Liver (tissue), 9 donors: Measurements from ENCODE around the gene BFSP2. TPM values are rescaled to one million over a fixed set of nuclear protein-coding genes. Genes with fewer than 3 reads are reported as not detected.

Source experiments
- DNase-seq: peaks from one replicate; pipeline ENCODE4 v3.0.0-alpha.2; 2017; ENCODE audit warnings: low spot score
- H3K27ac ChIP-seq, 2 donors: one replicate each; pipeline ENCODE4 v1.7.0; 2013; ENCODE audit warnings: inconsistent platforms in 2 of 2, low read length in 2 of 2, control low read depth in 1 of 2, low read depth in 1 of 2, mild to moderate bottlenecking in 1 of 2
- H3K27me3 ChIP-seq, 4 donors: one replicate each; pipeline versions ENCODE4 v1.6.1 to v1.7.0; 2013; ENCODE audit warnings: low read length in 3 of 4, inconsistent platforms in 1 of 4, mild to moderate bottlenecking in 1 of 4, moderate library complexity in 1 of 4; ENCODE audit not compliant: control insufficient read depth in 4 of 4, insufficient read depth in 4 of 4
- H3K36me3 ChIP-seq, 4 donors: one replicate each; pipeline versions ENCODE4 v1.6.1 to v1.7.0; 2013; ENCODE audit warnings: low read length in 3 of 4, mild to moderate bottlenecking in 3 of 4, low read depth in 1 of 4, moderate library complexity in 1 of 4; ENCODE audit not compliant: control insufficient read depth in 4 of 4, insufficient read depth in 3 of 4
- H3K4me1 ChIP-seq, 4 donors: one replicate each; pipeline versions ENCODE4 v1.6.1 to v1.7.0; 2013; ENCODE audit warnings: low read length in 3 of 4, mild to moderate bottlenecking in 3 of 4, moderate library complexity in 1 of 4; ENCODE audit not compliant: control insufficient read depth in 4 of 4, insufficient read depth in 4 of 4
- H3K4me3 ChIP-seq, 3 donors: one replicate each; pipeline versions ENCODE4 v1.6.1 to v1.7.0; 2013; ENCODE audit warnings: low read length in 3 of 3, control low read depth in 1 of 3, low read depth in 1 of 3, mild to moderate bottlenecking in 1 of 3
- H3K9ac ChIP-seq, 2 donors: one replicate each; pipeline ENCODE4 v1.7.0; 2013; ENCODE audit warnings: low read length in 2 of 2, mild to moderate bottlenecking in 2 of 2, moderate library complexity in 2 of 2, control low read depth in 1 of 2, low read depth in 1 of 2
- H3K9me3 ChIP-seq, 4 donors: one replicate each; pipeline versions ENCODE4 v1.6.1 to v1.7.0; 2013; ENCODE audit warnings: low read length in 3 of 4; ENCODE audit not compliant: control insufficient read depth in 4 of 4
- EGR1 ChIP-seq, 2 donors: IDR thresholded peaks; 2 replicates each; pipeline ENCODE4 v1.6.1; 2016 to 2018; ENCODE audit warnings: antibody characterized with exemption in 2 of 2, low read depth in 2 of 2
- FOXA1 ChIP-seq: IDR thresholded peaks from 2 replicates; pipeline ENCODE4 v1.6.1; 2016; ENCODE audit warnings: antibody characterized with exemption
- FOXA2 ChIP-seq: IDR thresholded peaks from 2 replicates; pipeline ENCODE4 v1.6.1; 2016; ENCODE audit warnings: antibody characterized with exemption
- GABPA ChIP-seq, 2 donors: IDR thresholded peaks in 1 of 2; conservative IDR thresholded peaks in 1 of 2; 2 replicates each; pipeline ENCODE4 v1.6.1; 2016; ENCODE audit warnings: antibody characterized with exemption in 2 of 2, mild to moderate bottlenecking in 1 of 2, moderate library complexity in 1 of 2
- HNF4A ChIP-seq, 2 donors: conservative IDR thresholded peaks; 2 replicates each; pipeline ENCODE4 v1.6.1; 2016; ENCODE audit warnings: antibody characterized with exemption in 2 of 2, mild to moderate bottlenecking in 2 of 2
- HNF4G ChIP-seq: IDR thresholded peaks from 2 replicates; pipeline ENCODE4 v1.6.1; 2016; ENCODE audit warnings: antibody characterized with exemption
- JUND ChIP-seq, 2 donors: IDR thresholded peaks; 2 replicates each; pipeline ENCODE4 v1.6.1; 2016; ENCODE audit warnings: antibody characterized with exemption in 2 of 2
- NR2F2 ChIP-seq: IDR thresholded peaks from 2 replicates; pipeline ENCODE4 v1.6.1; 2016; ENCODE audit warnings: antibody characterized with exemption
- RAD21 ChIP-seq, 2 donors: IDR thresholded peaks; 2 replicates each; pipeline ENCODE4 v1.6.1; 2016; ENCODE audit warnings: antibody characterized with exemption in 2 of 2, mild to moderate bottlenecking in 2 of 2
- RXRA ChIP-seq, 2 donors: IDR thresholded peaks; 2 replicates each; pipeline ENCODE4 v1.6.1; 2017 to 2018; ENCODE audit warnings: antibody characterized with exemption in 2 of 2, mild to moderate bottlenecking in 1 of 2
- SP1 ChIP-seq: IDR thresholded peaks from 2 replicates; pipeline ENCODE4 v1.6.1; 2018; ENCODE audit warnings: antibody characterized with exemption, mild to moderate bottlenecking
- TAF1 ChIP-seq: conservative IDR thresholded peaks from 2 replicates; pipeline ENCODE4 v1.6.1; 2016; ENCODE audit warnings: antibody characterized with exemption, mild to moderate bottlenecking
- YY1 ChIP-seq: IDR thresholded peaks from 2 replicates; pipeline ENCODE4 v1.6.1; 2016; ENCODE audit warnings: antibody characterized with exemption, mild to moderate bottlenecking
- WGBS: extraction: QIAGEN DNeasy Blood & Tissue Kit; methylation state at CpG from one replicate; pipeline ENCODE4 v1.1.7; 2013; 5-methylcytosine and 5-hydroxymethylcytosine counted together
- polyA plus RNA-seq, 2 donors: library from polyadenylated mRNA; stranded (reverse) in 1 of 2; unstranded in 1 of 2; fragments of 200-250 nt in 1 of 2; fragments of >200 nt in 1 of 2; fragmentation: Nextera tagmentation in 1 of 2; extraction: Ambion mirVana in 1 of 2; gene quantifications; one replicate each; pipeline versions ENCODE4 v1.2.1 to v1.2.3, GENCODE V29; 2013 to 2015
- total RNA-seq, 2 donors: library from RNA; depleted of rRNA; stranded (reverse); fragments of >200 nt; gene quantifications; one replicate each; pipeline ENCODE4 v1.2.3, GENCODE V29; 2014
- TF ChIP-seq, protein P1 (sequence below): IDR thresholded peaks from 2 replicates; pipeline ENCODE4 v1.6.1; 2016; ENCODE audit warnings: antibody characterized with exemption
- TF ChIP-seq, protein P2 (sequence below): fragments of 150-350 bp; IDR thresholded peaks from 2 replicates; pipeline ENCODE4 v1.5.1; 2017; ENCODE audit warnings: improper control_type of control experiment, low read depth, low read length; ENCODE audit not compliant: missing input control
- TF ChIP-seq, protein P3 (sequence below): IDR thresholded peaks from 2 replicates; pipeline ENCODE4 v1.6.1; 2016; ENCODE audit warnings: antibody characterized with exemption
- TF ChIP-seq, protein P4 (sequence below): IDR thresholded peaks from 2 replicates; pipeline ENCODE4 v1.6.1; 2016; ENCODE audit warnings: antibody characterized with exemption, mild to moderate bottlenecking
- TF ChIP-seq, protein P5 (sequence below): IDR thresholded peaks from 2 replicates; pipeline ENCODE4 v1.6.1; 2016; ENCODE audit warnings: antibody characterized with exemption
- donor health status: healthy.
- donor health status: healthy.
- donor health status: healthy.
- donor health status: healthy.
- donor health status: healthy.

The BFSP2 gene
- total and polyA plus RNA-seq, 4 donors = 0.42 TPM; not detected in 3

DNA sequence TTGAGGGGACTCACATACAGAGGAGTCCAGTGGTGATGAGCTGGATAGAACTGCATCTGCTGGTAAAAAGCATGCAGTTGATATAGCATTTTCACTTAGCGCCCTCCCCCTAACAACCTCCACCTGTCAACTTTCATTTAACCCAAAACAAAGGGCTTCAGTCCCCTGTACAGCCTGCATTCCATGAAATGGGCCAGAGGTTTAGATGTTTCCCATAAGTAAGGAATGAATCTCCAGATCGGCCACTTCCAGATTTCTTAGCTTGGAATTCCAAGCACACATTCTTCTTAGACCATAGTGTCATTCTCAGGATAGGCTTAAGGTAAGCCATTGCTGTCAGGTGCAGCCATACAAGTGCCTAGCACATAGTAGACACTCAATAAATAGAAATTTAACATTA is 32.9 kb upstream of the BFSP2 start:
- Histone ChIP-seq H3K9ac (no peak overlapping the region), H3K27ac (no peak overlapping the region), H3K4me3 (no peak overlapping the region), H3K36me3 (no peaks in the 10 kb centered on the region), H3K4me1 (no peaks in the 10 kb centered on the region), H3K9me3 (no peaks in the 10 kb centered on the region), H3K27me3 (no peaks in the 10 kb centered on the region)
- no peak for TF ChIP-seq SP1
- TF ChIP-seq FOXA1 = no peak
- no peak for TF ChIP-seq EGR1 (IDR thresholded peaks at IDR 0.05; ENCODE audit: low read depth in 2 of 2)
- DNase-seq = no peak
- WGBS = 95% methylated on average over 2 of the region's 2 CpGs

DNA sequence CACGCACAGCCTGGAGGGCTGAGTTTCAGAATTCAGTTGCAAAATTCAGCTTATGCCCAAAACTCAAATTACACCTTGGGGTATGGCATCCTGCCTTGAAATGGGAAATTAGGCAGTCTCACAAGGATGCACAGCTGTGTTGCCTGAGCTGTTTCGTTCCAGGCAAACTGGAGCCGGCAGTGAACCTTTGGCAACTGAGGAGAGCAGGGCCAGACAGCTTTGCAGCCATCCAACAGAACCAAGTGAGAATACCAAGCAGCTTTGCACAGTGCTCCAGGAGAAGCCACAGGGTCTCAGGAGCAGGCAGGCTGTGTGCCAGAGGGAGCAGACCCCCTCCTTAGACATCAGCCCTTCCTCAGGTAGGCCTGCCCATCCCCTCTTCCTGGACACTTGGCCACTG is 32.5 kb upstream of the BFSP2 start:
- DNase-seq = no peak
- Histone ChIP-seq H3K4me3 (no peak overlapping the region), H3K9me3 (no peaks in the 10 kb centered on the region), H3K9ac (no peak overlapping the region), H3K27me3 (no peaks in the 10 kb centered on the region), H3K36me3 (no peaks in the 10 kb centered on the region), H3K4me1 (no peaks in the 10 kb centered on the region), H3K27ac (no peak overlapping the region)
- no peak for TF ChIP-seq HNF4A (conservative IDR thresholded peaks at IDR 0.05)
- TF ChIP-seq, protein P1, sequence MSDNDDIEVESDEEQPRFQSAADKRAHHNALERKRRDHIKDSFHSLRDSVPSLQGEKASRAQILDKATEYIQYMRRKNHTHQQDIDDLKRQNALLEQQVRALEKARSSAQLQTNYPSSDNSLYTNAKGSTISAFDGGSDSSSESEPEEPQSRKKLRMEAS = no peak
- TF ChIP-seq, protein P2, sequence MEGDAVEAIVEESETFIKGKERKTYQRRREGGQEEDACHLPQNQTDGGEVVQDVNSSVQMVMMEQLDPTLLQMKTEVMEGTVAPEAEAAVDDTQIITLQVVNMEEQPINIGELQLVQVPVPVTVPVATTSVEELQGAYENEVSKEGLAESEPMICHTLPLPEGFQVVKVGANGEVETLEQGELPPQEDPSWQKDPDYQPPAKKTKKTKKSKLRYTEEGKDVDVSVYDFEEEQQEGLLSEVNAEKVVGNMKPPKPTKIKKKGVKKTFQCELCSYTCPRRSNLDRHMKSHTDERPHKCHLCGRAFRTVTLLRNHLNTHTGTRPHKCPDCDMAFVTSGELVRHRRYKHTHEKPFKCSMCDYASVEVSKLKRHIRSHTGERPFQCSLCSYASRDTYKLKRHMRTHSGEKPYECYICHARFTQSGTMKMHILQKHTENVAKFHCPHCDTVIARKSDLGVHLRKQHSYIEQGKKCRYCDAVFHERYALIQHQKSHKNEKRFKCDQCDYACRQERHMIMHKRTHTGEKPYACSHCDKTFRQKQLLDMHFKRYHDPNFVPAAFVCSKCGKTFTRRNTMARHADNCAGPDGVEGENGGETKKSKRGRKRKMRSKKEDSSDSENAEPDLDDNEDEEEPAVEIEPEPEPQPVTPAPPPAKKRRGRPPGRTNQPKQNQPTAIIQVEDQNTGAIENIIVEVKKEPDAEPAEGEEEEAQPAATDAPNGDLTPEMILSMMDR = no peak
- TF ChIP-seq, protein P3, sequence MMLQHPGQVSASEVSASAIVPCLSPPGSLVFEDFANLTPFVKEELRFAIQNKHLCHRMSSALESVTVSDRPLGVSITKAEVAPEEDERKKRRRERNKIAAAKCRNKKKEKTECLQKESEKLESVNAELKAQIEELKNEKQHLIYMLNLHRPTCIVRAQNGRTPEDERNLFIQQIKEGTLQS = no peak
- TF ChIP-seq HNF4G = no peak
- TF ChIP-seq JUND (IDR thresholded peaks at IDR 0.05) = no peak
- TF ChIP-seq RAD21 (IDR thresholded peaks at IDR 0.05) = no peak
- TF ChIP-seq, protein P4, sequence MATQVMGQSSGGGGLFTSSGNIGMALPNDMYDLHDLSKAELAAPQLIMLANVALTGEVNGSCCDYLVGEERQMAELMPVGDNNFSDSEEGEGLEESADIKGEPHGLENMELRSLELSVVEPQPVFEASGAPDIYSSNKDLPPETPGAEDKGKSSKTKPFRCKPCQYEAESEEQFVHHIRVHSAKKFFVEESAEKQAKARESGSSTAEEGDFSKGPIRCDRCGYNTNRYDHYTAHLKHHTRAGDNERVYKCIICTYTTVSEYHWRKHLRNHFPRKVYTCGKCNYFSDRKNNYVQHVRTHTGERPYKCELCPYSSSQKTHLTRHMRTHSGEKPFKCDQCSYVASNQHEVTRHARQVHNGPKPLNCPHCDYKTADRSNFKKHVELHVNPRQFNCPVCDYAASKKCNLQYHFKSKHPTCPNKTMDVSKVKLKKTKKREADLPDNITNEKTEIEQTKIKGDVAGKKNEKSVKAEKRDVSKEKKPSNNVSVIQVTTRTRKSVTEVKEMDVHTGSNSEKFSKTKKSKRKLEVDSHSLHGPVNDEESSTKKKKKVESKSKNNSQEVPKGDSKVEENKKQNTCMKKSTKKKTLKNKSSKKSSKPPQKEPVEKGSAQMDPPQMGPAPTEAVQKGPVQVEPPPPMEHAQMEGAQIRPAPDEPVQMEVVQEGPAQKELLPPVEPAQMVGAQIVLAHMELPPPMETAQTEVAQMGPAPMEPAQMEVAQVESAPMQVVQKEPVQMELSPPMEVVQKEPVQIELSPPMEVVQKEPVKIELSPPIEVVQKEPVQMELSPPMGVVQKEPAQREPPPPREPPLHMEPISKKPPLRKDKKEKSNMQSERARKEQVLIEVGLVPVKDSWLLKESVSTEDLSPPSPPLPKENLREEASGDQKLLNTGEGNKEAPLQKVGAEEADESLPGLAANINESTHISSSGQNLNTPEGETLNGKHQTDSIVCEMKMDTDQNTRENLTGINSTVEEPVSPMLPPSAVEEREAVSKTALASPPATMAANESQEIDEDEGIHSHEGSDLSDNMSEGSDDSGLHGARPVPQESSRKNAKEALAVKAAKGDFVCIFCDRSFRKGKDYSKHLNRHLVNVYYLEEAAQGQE = no peak
- no peak for TF ChIP-seq FOXA2
- TF ChIP-seq EGR1 (IDR thresholded peaks at IDR 0.05; ENCODE audit: low read depth in 2 of 2) = no peak
- no peak for TF ChIP-seq RXRA (IDR thresholded peaks at IDR 0.05)
- no peak for TF ChIP-seq YY1
- TF ChIP-seq SP1 = no peak
- TF ChIP-seq NR2F2 = no peak
- TF ChIP-seq, protein P5, sequence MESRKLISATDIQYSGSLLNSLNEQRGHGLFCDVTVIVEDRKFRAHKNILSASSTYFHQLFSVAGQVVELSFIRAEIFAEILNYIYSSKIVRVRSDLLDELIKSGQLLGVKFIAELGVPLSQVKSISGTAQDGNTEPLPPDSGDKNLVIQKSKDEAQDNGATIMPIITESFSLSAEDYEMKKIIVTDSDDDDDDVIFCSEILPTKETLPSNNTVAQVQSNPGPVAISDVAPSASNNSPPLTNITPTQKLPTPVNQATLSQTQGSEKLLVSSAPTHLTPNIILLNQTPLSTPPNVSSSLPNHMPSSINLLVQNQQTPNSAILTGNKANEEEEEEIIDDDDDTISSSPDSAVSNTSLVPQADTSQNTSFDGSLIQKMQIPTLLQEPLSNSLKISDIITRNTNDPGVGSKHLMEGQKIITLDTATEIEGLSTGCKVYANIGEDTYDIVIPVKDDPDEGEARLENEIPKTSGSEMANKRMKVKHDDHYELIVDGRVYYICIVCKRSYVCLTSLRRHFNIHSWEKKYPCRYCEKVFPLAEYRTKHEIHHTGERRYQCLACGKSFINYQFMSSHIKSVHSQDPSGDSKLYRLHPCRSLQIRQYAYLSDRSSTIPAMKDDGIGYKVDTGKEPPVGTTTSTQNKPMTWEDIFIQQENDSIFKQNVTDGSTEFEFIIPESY = no peak
- TF ChIP-seq FOXA1 = no peak
- TF ChIP-seq TAF1 = no peak
- TF ChIP-seq GABPA (IDR thresholded peaks at IDR 0.05 in 1 of 2, conservative IDR thresholded peaks at IDR 0.05 in 1 of 2) = no peak
- WGBS = 94% methylated on average over 3 of the region's 3 CpGs
